Upper lobe of right lung (tissue), 1 donor: Measurements from ENCODE around the gene CSNK1G2. TPM values are rescaled to one million over a fixed set of nuclear protein-coding genes. Genes with fewer than 3 reads are reported as not detected.

Experiments used
- ATAC-seq: fragments of 200-7000 bp; cut with Tn5 transposase; one replicate; pipeline ENCODE4 v1.9.1; 2020; ENCODE audit warnings: mild to moderate bottlenecking, moderate library complexity
- DNase-seq: peaks from one replicate; pipeline ENCODE4 v3.0.0-alpha.2; 2020
- H3K27ac ChIP-seq: fragments of 200-600 bp; one replicate; pipeline ENCODE4 v1.8.0; 2022
- H3K27me3 ChIP-seq: fragments of 200-600 bp; one replicate; pipeline ENCODE4 v1.8.0; 2022; ENCODE audit warnings: mild to moderate bottlenecking
- H3K36me3 ChIP-seq: fragments of 200-600 bp; one replicate; pipeline ENCODE4 v1.8.0; 2022
- H3K4me1 ChIP-seq: fragments of 200-600 bp; one replicate; pipeline ENCODE4 v1.8.0; 2022
- H3K4me3 ChIP-seq: fragments of 200-600 bp; one replicate; pipeline ENCODE4 v1.8.0; 2022; ENCODE audit warnings: mild to moderate bottlenecking
- H3K9me3 ChIP-seq: fragments of 200-600 bp; one replicate; pipeline ENCODE4 v1.8.0; 2022
- CTCF ChIP-seq: fragments of 200-600 bp; IDR thresholded peaks from one replicate; pipeline ENCODE4 v1.8.0; 2022; ENCODE audit warnings: antibody characterized with exemption
- intact Hi-C: fragments of 100-400 bp; cut with DNase I; formaldehyde crosslinking; loops from one replicate; pipeline ENCODE4 v1.11.0; 2022
- total RNA-seq: library from RNA; stranded (reverse); fragmentation: NEBNext Ultra II Directional; extraction: Animal tissue kit (Norgen Biotek cat#: 25700); gene quantifications from one replicate; pipeline ENCODE4 v1.2.1, GENCODE V29; 2021
- donor health status: DM: no; HTN: yes; CAD: no; lungs with severe emphysema.

The CSNK1G2 gene
- total RNA-seq, 1 donor from 2014 or later: 60.6 TPM

GRCh38 chr19:2022289-2022688 is 81.3 kb downstream of the CSNK1G2 start:
- intact Hi-C loops: no loop called here
- no peak overlapping the region for H3K4me3 ChIP-seq
- no peaks in the 10 kb centered on the region for H3K27me3 ChIP-seq
- TF ChIP-seq CTCF: no peak
- DNase-seq (no peak), ATAC-seq (no peak)
- H3K4me1 ChIP-seq: peaks cover 3% of the 10 kb centered on the region
- H3K36me3 ChIP-seq: no peaks in the 10 kb centered on the region
- no peak overlapping the region for H3K27ac ChIP-seq
- H3K9me3 ChIP-seq: no peaks in the 10 kb centered on the region

- Histone ChIP-seq H3K9me3 (no peaks in the 10 kb centered on the region), H3K4me3 (no peak overlapping the region), H3K27me3 (no peaks in the 10 kb centered on the region), H3K27ac (no peak overlapping the region), H3K36me3 (no peaks in the 10 kb centered on the region), H3K4me1 (peaks cover 37% of the 10 kb centered on the region)
- ATAC-seq (no peak), DNase-seq (no peak)
- no peak for TF ChIP-seq CTCF
- intact Hi-C loops: no loop called here
Observed at GRCh38 chr19:2026770-2027169, 85.8 kb downstream of the CSNK1G2 start.

- ATAC-seq (no peak), DNase-seq (no peak)
- H3K9me3 ChIP-seq: no peaks in the 10 kb centered on the region
- H3K27me3 ChIP-seq: no peaks in the 10 kb centered on the region
- TF ChIP-seq CTCF: no peak
- no peak overlapping the region for H3K27ac ChIP-seq
- peaks cover 41% of the 10 kb centered on the region for H3K4me1 ChIP-seq
- no peak overlapping the region for H3K4me3 ChIP-seq
- H3K36me3 ChIP-seq: no peaks in the 10 kb centered on the region
- intact Hi-C loops: no loop called here
Observed at GRCh38 chr19:2027361-2027760, 86.4 kb downstream of the CSNK1G2 start.

Other genes starting within 250 kb of the CSNK1G2 start
- not detected for gene ONECUT3, start 187.7 kb upstream of the CSNK1G2 start, total RNA-seq
- 0.64 TPM for gene ATP8B3, start 128.9 kb upstream of the CSNK1G2 start, total RNA-seq
- 37.2 TPM for gene REXO1, start 92.7 kb upstream of the CSNK1G2 start, total RNA-seq
- gene KLF16, start 77.6 kb upstream of the CSNK1G2 start, total RNA-seq: 28.0 TPM
- gene ABHD17A, start 55.7 kb upstream of the CSNK1G2 start, total RNA-seq: 76.1 TPM
- 6.3 TPM for gene ADAT3, start 35.8 kb upstream of the CSNK1G2 start, total RNA-seq
- gene SCAMP4, start 35.8 kb upstream of the CSNK1G2 start, total RNA-seq: 73.2 TPM
- gene BTBD2, start 74.5 kb downstream of the CSNK1G2 start, total RNA-seq: 56.5 TPM
- 314 TPM for gene MKNK2, start 110.1 kb downstream of the CSNK1G2 start, total RNA-seq
- 58.8 TPM for gene MOB3A, start 155.2 kb downstream of the CSNK1G2 start, total RNA-seq
- gene IZUMO4, start 155.7 kb downstream of the CSNK1G2 start, total RNA-seq: 6.8 TPM
- 109 TPM for gene AP3D1, start 210.4 kb downstream of the CSNK1G2 start, total RNA-seq
- gene DOT1L, start 222.8 kb downstream of the CSNK1G2 start, total RNA-seq: 42.0 TPM